H9 (cell line): ENCODE measurements around the gene C16orf90. TPM values are rescaled to one million over a fixed set of nuclear protein-coding genes. Genes with fewer than 3 reads are reported as not detected.

Experiments used
- DNase-seq: peaks from one replicate; pipeline ENCODE4 v3.0.0-alpha.2; 2017
- H2AFZ ChIP-seq: one replicate; pipeline ENCODE4 v1.6.1; 2013; ENCODE audit warnings: mild to moderate bottlenecking, low read length, control low read depth, moderate library complexity
- H2AK5ac ChIP-seq: 2 replicates; pipeline ENCODE4 v1.6.1; 2013; ENCODE audit warnings: low read length, control low read depth, mixed read lengths; ENCODE audit not compliant: insufficient read length
- H2BK120ac ChIP-seq: one replicate; pipeline ENCODE4 v1.6.1; 2013; ENCODE audit warnings: low read depth, mild to moderate bottlenecking, low read length, control low read depth, inconsistent platforms; ENCODE audit not compliant: poor library complexity, severe bottlenecking
- H2BK12ac ChIP-seq: 2 replicates; pipeline ENCODE4 v1.6.1; 2013; ENCODE audit warnings: low read length, control low read depth, mixed read lengths, low read depth; ENCODE audit not compliant: insufficient read length
- H2BK15ac ChIP-seq: 2 replicates; pipeline ENCODE4 v1.6.1; 2013; ENCODE audit warnings: low read depth, low read length, control low read depth
- H2BK20ac ChIP-seq: one replicate; pipeline ENCODE4 v1.6.1; 2013; ENCODE audit warnings: low read depth, mild to moderate bottlenecking, low read length, control low read depth, inconsistent platforms; ENCODE audit not compliant: poor library complexity, severe bottlenecking
- H2BK5ac ChIP-seq: 2 replicates; pipeline ENCODE4 v1.6.1; 2013; ENCODE audit warnings: low read length, control low read depth, mixed read lengths; ENCODE audit not compliant: insufficient read length
- H3K14ac ChIP-seq: 2 replicates; pipeline ENCODE4 v1.6.1; 2013; ENCODE audit warnings: low read length, control low read depth; ENCODE audit not compliant: insufficient read depth
- H3K18ac ChIP-seq: 2 replicates; pipeline ENCODE4 v1.6.1; 2013; ENCODE audit warnings: low read depth, mild to moderate bottlenecking, mixed read lengths, low read length, control low read depth; ENCODE audit not compliant: insufficient read length
- H3K23ac ChIP-seq: 2 replicates; pipeline ENCODE4 v1.6.1; 2013; ENCODE audit warnings: low read length, control low read depth, mixed read lengths, low read depth; ENCODE audit not compliant: insufficient read length
- H3K23me2 ChIP-seq: 2 replicates; pipeline ENCODE4 v1.6.1; 2013; ENCODE audit warnings: low read depth, mild to moderate bottlenecking, mixed read lengths, low read length, control low read depth; ENCODE audit not compliant: insufficient read length, poor library complexity, severe bottlenecking
- H3K27ac ChIP-seq: 2 replicates; pipeline ENCODE4 v1.5.1; 2013; ENCODE audit warnings: low read length, control low read depth, mixed read lengths, low read depth; ENCODE audit not compliant: insufficient read length
- H3K27me3 ChIP-seq: 2 replicates; pipeline ENCODE4 v1.6.1; 2013; ENCODE audit warnings: low read length, control low read depth, inconsistent platforms; ENCODE audit not compliant: insufficient read depth
- H3K4ac ChIP-seq: 2 replicates; pipeline ENCODE4 v1.6.1; 2013; ENCODE audit warnings: low read depth, mild to moderate bottlenecking, control low read depth, inconsistent platforms, low read length, moderate library complexity
- H3K4me1 ChIP-seq: 2 replicates; pipeline ENCODE4 v1.6.1; 2013; ENCODE audit warnings: low read length, control low read depth, inconsistent platforms; ENCODE audit not compliant: insufficient read depth
- H3K4me2 ChIP-seq: 2 replicates; pipeline ENCODE4 v1.6.1; 2013; ENCODE audit warnings: low read length, control low read depth, mixed read lengths; ENCODE audit not compliant: insufficient read length, insufficient read depth
- H3K56ac ChIP-seq: 2 replicates; pipeline ENCODE4 v1.6.1; 2013; ENCODE audit warnings: low read depth, mild to moderate bottlenecking, mixed read lengths, low read length, control low read depth; ENCODE audit not compliant: insufficient read length
- H3K79me1 ChIP-seq: 2 replicates; pipeline ENCODE4 v1.6.1; 2013; ENCODE audit warnings: low read depth, mild to moderate bottlenecking, moderate library complexity, low read length, control low read depth, inconsistent platforms; ENCODE audit not compliant: insufficient read depth, poor library complexity, severe bottlenecking
- H3K79me2 ChIP-seq: 2 replicates; pipeline ENCODE4 v1.6.1; 2013; ENCODE audit warnings: low read length, control low read depth, inconsistent platforms; ENCODE audit not compliant: insufficient read depth
- H3K9ac ChIP-seq: 2 replicates; pipeline ENCODE4 v1.6.1; 2013; ENCODE audit warnings: low read length, control low read depth, mixed read lengths; ENCODE audit not compliant: insufficient read length; ENCODE audit errors: extremely low read depth
- H3K9me3 ChIP-seq: one replicate; pipeline ENCODE4 v1.6.1; 2013; ENCODE audit warnings: low read depth, low read length, inconsistent platforms; ENCODE audit not compliant: control insufficient read depth
- H3T11ph ChIP-seq: one replicate; pipeline ENCODE4 v1.6.1; 2013; ENCODE audit warnings: mild to moderate bottlenecking, low read length, control low read depth, inconsistent platforms
- H4K20me1 ChIP-seq: one replicate; pipeline ENCODE4 v1.6.1; 2013; ENCODE audit not compliant: control insufficient read depth, insufficient read length, insufficient read depth
- H4K5ac ChIP-seq: 2 replicates; pipeline ENCODE4 v1.6.1; 2013; ENCODE audit warnings: low read depth, mild to moderate bottlenecking, mixed read lengths, low read length, control low read depth; ENCODE audit not compliant: insufficient read length
- H4K8ac ChIP-seq: replicated peaks from 2 replicates; pipeline ENCODE4 v1.6.1; 2013; ENCODE audit warnings: low read length, control low read depth, mixed read lengths, low read depth; ENCODE audit not compliant: insufficient read length
- H4K91ac ChIP-seq: 2 replicates; pipeline ENCODE4 v1.6.1; 2013; ENCODE audit warnings: low read depth, mild to moderate bottlenecking, moderate library complexity, mixed read lengths, low read length, control low read depth; ENCODE audit not compliant: insufficient read length
- H3K27ac Mint-ChIP-seq, 3 experiments: 2 replicates in 2 of 3; 3 replicates in 1 of 3; pipeline ENCODE4 v1.8.0; 2020 to 2021; ENCODE audit warnings: mixed read lengths in 3 of 3, mild to moderate bottlenecking in 1 of 3, moderate library complexity in 1 of 3
- H3K27me3 Mint-ChIP-seq: 2 replicates; pipeline ENCODE4 v1.8.0; 2021; ENCODE audit warnings: low read depth, mild to moderate bottlenecking, moderate library complexity, mixed read lengths
- H3K36me3 Mint-ChIP-seq, 3 experiments: 2 replicates in 2 of 3; 3 replicates in 1 of 3; pipeline ENCODE4 v1.8.0; 2020 to 2021; ENCODE audit warnings: low read depth in 3 of 3, mixed read lengths in 3 of 3; ENCODE audit not compliant: insufficient read depth in 1 of 3
- H3K4me1 Mint-ChIP-seq, 2 experiments: 2 replicates each; pipeline ENCODE4 v1.8.0; 2020; ENCODE audit warnings: mixed read lengths in 2 of 2
- H3K4me3 Mint-ChIP-seq, 2 experiments: 2 replicates in 1 of 2; 3 replicates in 1 of 2; pipeline ENCODE4 v1.8.0; 2020 to 2021; ENCODE audit warnings: mild to moderate bottlenecking in 2 of 2, mixed read lengths in 2 of 2, moderate library complexity in 1 of 2
- H3K9me3 Mint-ChIP-seq, 2 experiments: 2 replicates in 1 of 2; 3 replicates in 1 of 2; pipeline ENCODE4 v1.8.0; 2020; ENCODE audit warnings: mild to moderate bottlenecking in 2 of 2, mixed read lengths in 2 of 2, moderate library complexity in 1 of 2
- WGBS: extraction: QIAGEN DNeasy Blood & Tissue Kit; methylation state at CpG from one replicate; pipeline ENCODE4 v1.1.7; 2013; ENCODE audit warnings: missing lambda C conversion rate, low lambda C conversion rate, mixed read lengths; ENCODE audit not compliant: insufficient read length; ENCODE audit errors: extremely low coverage; 5-methylcytosine and 5-hydroxymethylcytosine counted together
- total RNA-seq: library from RNA; stranded (reverse); gene quantifications from 2 replicates; pipeline ENCODE4 v1.2.1, GENCODE V29; 2021
- TF ChIP-seq, protein P1 (sequence below): fragments of 200-600 bp; sonication (generic); conservative IDR thresholded peaks from 3 replicates; pipeline ENCODE4 v1.8.0; 2021; ENCODE audit warnings: antibody characterized with exemption, mild to moderate bottlenecking

Gene C16orf90
- total RNA-seq, 1 experiment from 2014 or later: not detected

DNA sequence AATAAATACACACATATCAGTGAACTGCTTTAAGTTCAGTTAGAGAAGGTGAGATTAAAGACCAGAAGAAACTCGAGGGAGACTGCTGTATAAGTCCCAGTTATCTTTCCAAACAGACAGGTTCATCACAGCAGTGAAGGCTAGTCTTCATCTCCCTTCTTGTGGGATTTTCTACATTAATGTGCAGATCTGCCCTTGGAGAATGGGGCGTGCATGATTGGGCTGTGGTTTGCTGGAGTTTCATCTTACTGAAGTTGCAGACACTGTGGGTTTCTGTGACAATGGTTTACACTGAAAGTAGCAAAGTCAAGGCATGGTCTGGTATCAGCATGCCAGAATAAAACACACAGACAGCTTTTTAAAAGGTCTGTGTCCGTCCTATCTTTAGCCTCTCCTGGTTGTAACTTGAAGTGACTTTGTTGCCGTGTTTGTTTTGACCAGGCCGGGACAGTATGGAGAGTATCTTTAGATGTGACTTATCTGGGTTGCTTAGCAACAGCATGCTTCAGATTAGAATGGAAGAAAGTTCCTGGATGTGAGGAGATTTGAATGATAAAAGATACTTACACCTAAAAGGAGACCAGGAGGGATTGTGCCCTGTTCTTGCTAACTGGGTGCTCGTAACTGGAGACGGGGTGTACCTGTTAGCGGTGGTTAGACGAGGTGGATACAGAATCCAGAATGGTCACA lies 35.7 kb downstream of the C16orf90 start:
- Histone ChIP-seq H3K23ac (no peak overlapping the region), H2AK5ac (no peak overlapping the region), H3K9me3 (no peaks in the 10 kb centered on the region), H3K4me1 (peaks cover 8% of the 10 kb centered on the region; the same call in 1 of the 2 replicates), H3K9ac (no peak overlapping the region), H3K79me1 (peaks cover 7% of the 10 kb centered on the region), H3K23me2 (peaks cover 8% of the 10 kb centered on the region), H2BK20ac (no peak overlapping the region), H4K20me1 (no peaks in the 10 kb centered on the region), H2BK120ac (no peak overlapping the region), H2BK15ac (no peak overlapping the region), H4K5ac (no peak overlapping the region), H3K27me3 (no peaks in the 10 kb centered on the region), H3K4me2 (peak overlapping the region; percentile 90), H3K14ac (no peak overlapping the region), H3K79me2 (peaks cover 24% of the 10 kb centered on the region), H4K91ac (no peak overlapping the region), H2AFZ (no peak overlapping the region), H3T11ph (no peak overlapping the region), H3K27ac (no peak overlapping the region), H4K8ac (no peak overlapping the region), H3K18ac (no peak overlapping the region), H2BK12ac (no peak overlapping the region), H3K4ac (no peak overlapping the region), H3K56ac (no peak overlapping the region), H2BK5ac (no peak overlapping the region)
- Mint-ChIP-seq H3K27me3 (no peaks in the 10 kb centered on the region), H3K4me3 (peak overlapping the region; percentile 92 to 96), H3K4me1 (peaks cover 38 to 41% of the 10 kb centered on the region in 2 experiments), H3K36me3 (no peaks in the 10 kb centered on the region; a peak in 1 of 7 replicates), H3K27ac (peak overlapping the region; percentile 3 to 95 (median 32); a peak in 2 of 7 replicates), H3K9me3 (no peaks in the 10 kb centered on the region)
- no CpG with 5 or more reads among the region's 9 CpGs for WGBS
- DNase-seq: no peak
- TF ChIP-seq, protein P1, sequence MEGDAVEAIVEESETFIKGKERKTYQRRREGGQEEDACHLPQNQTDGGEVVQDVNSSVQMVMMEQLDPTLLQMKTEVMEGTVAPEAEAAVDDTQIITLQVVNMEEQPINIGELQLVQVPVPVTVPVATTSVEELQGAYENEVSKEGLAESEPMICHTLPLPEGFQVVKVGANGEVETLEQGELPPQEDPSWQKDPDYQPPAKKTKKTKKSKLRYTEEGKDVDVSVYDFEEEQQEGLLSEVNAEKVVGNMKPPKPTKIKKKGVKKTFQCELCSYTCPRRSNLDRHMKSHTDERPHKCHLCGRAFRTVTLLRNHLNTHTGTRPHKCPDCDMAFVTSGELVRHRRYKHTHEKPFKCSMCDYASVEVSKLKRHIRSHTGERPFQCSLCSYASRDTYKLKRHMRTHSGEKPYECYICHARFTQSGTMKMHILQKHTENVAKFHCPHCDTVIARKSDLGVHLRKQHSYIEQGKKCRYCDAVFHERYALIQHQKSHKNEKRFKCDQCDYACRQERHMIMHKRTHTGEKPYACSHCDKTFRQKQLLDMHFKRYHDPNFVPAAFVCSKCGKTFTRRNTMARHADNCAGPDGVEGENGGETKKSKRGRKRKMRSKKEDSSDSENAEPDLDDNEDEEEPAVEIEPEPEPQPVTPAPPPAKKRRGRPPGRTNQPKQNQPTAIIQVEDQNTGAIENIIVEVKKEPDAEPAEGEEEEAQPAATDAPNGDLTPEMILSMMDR: no peak
